Measurements from ENCODE around the gene VASN. TPM values are rescaled to one million over a fixed set of nuclear protein-coding genes. Genes with fewer than 3 reads are reported as not detected.
"Not testable (repeated sequence)": the region's sequence is repeated elsewhere in the genome, so short reads cannot be mapped to it uniquely, and the experiment has no call there.

Gene VASN
- polyA plus RNA-seq, 1 donor: 12.6 TPM

- DNase-seq: no peak
Observed at GRCh38 chr16:4337540-4338088, 34.0 kb upstream of the VASN start.

- no peak for DNase-seq
Observed at GRCh38 chr16:4338125-4338582, 33.5 kb upstream of the VASN start.

- DNase-seq: no peak
Observed at GRCh38 chr16:4338712-4339299, 32.8 kb upstream of the VASN start.

- no peak for DNase-seq
Observed at GRCh38 chr16:4339455-4339854, 32.2 kb upstream of the VASN start.

- DNase-seq: no peak
Observed at GRCh38 chr16:4339909-4340308, 31.7 kb upstream of the VASN start.

GRCh38 chr16:4340443-4340842, 31.2 kb upstream of the VASN start:
- DNase-seq: no peak

GRCh38 chr16:4341250-4341649, 30.4 kb upstream of the VASN start:
- DNase-seq: no peak

GRCh38 chr16:4342866-4343744, 28.5 kb upstream of the VASN start:
- no peak for DNase-seq

GRCh38 chr16:4344300-4344982, 27.2 kb upstream of the VASN start:
- DNase-seq: not testable (repeated sequence)

GRCh38 chr16:4344983-4345835, 26.4 kb upstream of the VASN start:
- no peak for DNase-seq

GRCh38 chr16:4345836-4346781, 25.5 kb upstream of the VASN start:
- no peak for DNase-seq

- DNase-seq: no peak
Observed at GRCh38 chr16:4347010-4347409, 24.6 kb upstream of the VASN start.

- DNase-seq: no peak
Observed at GRCh38 chr16:4347765-4348509, 23.7 kb upstream of the VASN start.

GRCh38 chr16:4349332-4349731, 22.3 kb upstream of the VASN start:
- no peak for DNase-seq

- DNase-seq: no peak
Observed at GRCh38 chr16:4350365-4350786, 21.3 kb upstream of the VASN start.

GRCh38 chr16:4350787-4351659, 20.6 kb upstream of the VASN start, which contains the start of gene PAM16:
PAM16 (minus strand) TSS chr16:4351321; CDS start chr16:4351234, 87 bp downstream.
- peak; percentile 95 for DNase-seq

- no peak for DNase-seq
Observed at GRCh38 chr16:4351880-4352279, 19.8 kb upstream of the VASN start.

GRCh38 chr16:4352843-4353242, 18.8 kb upstream of the VASN start:
- no peak for DNase-seq

GRCh38 chr16:4353675-4354074, 18.0 kb upstream of the VASN start:
- no peak for DNase-seq
